ENCODE results near the gene NTRK2.

Gene NTRK2

DNA sequence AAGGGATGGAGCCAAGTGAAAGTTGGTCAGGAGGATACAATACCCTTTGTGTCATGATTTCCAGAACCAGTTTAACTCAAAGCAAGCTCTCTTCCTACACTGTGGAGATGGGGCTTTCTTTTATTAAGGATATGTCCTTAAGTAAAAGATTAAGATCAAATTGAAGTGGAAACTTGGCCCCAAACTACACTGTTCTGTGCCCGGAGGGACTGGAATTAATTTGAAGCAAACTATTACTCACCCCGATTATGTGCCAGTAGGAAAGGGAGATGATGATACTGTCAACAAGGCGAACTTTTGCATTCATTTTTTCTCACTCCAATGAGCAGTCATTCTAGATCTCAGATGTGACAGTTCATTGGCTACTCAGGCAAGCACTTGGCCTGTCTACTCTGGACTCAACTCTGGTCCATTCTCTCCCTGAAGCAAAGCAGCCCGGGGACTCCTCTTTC, 186.7 kb downstream of the NTRK2 start:
- Histone ChIP-seq H3K4me2 (ENCODE audit: insufficient read depth, low read length) (no peak overlapping the region), H3K27me3 (ENCODE audit: insufficient read depth, low read length, poor library complexity) (peaks cover 4% of the 10 kb centered on the region)
- TF ChIP-seq EZH2 (IDR thresholded peaks at IDR 0.05; ENCODE audit: borderline replicate concordance, low read depth, low read length, severe bottlenecking): no peak
- TF ChIP-seq, protein P1, sequence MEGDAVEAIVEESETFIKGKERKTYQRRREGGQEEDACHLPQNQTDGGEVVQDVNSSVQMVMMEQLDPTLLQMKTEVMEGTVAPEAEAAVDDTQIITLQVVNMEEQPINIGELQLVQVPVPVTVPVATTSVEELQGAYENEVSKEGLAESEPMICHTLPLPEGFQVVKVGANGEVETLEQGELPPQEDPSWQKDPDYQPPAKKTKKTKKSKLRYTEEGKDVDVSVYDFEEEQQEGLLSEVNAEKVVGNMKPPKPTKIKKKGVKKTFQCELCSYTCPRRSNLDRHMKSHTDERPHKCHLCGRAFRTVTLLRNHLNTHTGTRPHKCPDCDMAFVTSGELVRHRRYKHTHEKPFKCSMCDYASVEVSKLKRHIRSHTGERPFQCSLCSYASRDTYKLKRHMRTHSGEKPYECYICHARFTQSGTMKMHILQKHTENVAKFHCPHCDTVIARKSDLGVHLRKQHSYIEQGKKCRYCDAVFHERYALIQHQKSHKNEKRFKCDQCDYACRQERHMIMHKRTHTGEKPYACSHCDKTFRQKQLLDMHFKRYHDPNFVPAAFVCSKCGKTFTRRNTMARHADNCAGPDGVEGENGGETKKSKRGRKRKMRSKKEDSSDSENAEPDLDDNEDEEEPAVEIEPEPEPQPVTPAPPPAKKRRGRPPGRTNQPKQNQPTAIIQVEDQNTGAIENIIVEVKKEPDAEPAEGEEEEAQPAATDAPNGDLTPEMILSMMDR (IDR thresholded peaks at IDR 0.05; ENCODE audit: borderline replicate concordance, extremely low read depth, low read length, poor library complexity, severe bottlenecking): no peak

DNA sequence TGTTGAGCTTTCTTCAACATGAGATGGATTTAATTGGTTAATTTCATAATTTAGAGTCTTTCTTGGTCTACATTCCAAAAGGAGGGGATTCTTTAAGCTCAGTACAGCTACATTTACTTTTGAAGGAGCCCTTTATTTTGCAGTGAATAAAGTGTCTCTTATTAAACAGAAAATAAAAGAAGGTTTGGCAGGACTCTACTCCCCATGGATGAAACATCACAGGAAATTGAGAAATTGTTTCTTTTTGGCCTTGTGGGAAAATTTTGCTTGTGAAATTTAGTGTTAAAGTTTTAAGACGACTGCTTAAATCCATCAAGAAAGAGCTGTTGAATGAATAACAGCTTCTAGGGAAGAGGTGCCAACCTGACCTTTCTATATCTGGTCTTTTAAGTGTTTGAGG, 187.7 kb downstream of the NTRK2 start:
- ATAC-seq (ENCODE audit: insufficient read depth, low read depth): no peak
- Histone ChIP-seq H3K9me3 (ENCODE audit: insufficient read depth, low read length, severe bottlenecking) (no peaks in the 10 kb centered on the region), H3K9ac (ENCODE audit: low read depth, low read length) (no peak overlapping the region), H3K36me3 (ENCODE audit: insufficient read depth, low read length) (no peaks in the 10 kb centered on the region), H4K20me1 (ENCODE audit: insufficient read depth, low read length) (no peaks in the 10 kb centered on the region), H3K79me2 (ENCODE audit: insufficient read depth, low read length) (no peaks in the 10 kb centered on the region), H2AFZ (ENCODE audit: low read depth, low read length) (no peak overlapping the region), H3K4me1 (ENCODE audit: insufficient read depth, low read length) (no peaks in the 10 kb centered on the region), H3K4me3 (ENCODE audit: low read depth in 1 of 2, low read length in 2 of 2) (no peak overlapping the region), H3K27ac (ENCODE audit: low read length) (no peak overlapping the region), H3K27me3 (ENCODE audit: insufficient read depth, low read length, poor library complexity) (peaks cover 4% of the 10 kb centered on the region), H3K4me2 (ENCODE audit: insufficient read depth, low read length) (no peak overlapping the region)
- DNase-seq: no peak
- no peak for TF ChIP-seq EZH2 (IDR thresholded peaks at IDR 0.05; ENCODE audit: borderline replicate concordance, low read depth, low read length, severe bottlenecking)
- TF ChIP-seq, protein P1 (IDR thresholded peaks at IDR 0.05; ENCODE audit: borderline replicate concordance, extremely low read depth, low read length, poor library complexity, severe bottlenecking): no peak

More for the DNA sequence above, 186.7 kb downstream of the NTRK2 start:
- Histone ChIP-seq H3K27ac (ENCODE audit: low read length) (no peak overlapping the region), H3K4me1 (ENCODE audit: insufficient read depth, low read length) (no peaks in the 10 kb centered on the region), H4K20me1 (ENCODE audit: insufficient read depth, low read length) (no peaks in the 10 kb centered on the region), H2AFZ (ENCODE audit: low read depth, low read length) (no peak overlapping the region), H3K9ac (ENCODE audit: low read depth, low read length) (no peak overlapping the region), H3K4me3 (ENCODE audit: low read depth in 1 of 2, low read length in 2 of 2) (no peak overlapping the region), H3K9me3 (ENCODE audit: insufficient read depth, low read length, severe bottlenecking) (no peaks in the 10 kb centered on the region), H3K79me2 (ENCODE audit: insufficient read depth, low read length) (no peaks in the 10 kb centered on the region), H3K36me3 (ENCODE audit: insufficient read depth, low read length) (no peaks in the 10 kb centered on the region)
- ATAC-seq (ENCODE audit: insufficient read depth, low read depth) (no peak), DNase-seq (no peak)

DNA sequence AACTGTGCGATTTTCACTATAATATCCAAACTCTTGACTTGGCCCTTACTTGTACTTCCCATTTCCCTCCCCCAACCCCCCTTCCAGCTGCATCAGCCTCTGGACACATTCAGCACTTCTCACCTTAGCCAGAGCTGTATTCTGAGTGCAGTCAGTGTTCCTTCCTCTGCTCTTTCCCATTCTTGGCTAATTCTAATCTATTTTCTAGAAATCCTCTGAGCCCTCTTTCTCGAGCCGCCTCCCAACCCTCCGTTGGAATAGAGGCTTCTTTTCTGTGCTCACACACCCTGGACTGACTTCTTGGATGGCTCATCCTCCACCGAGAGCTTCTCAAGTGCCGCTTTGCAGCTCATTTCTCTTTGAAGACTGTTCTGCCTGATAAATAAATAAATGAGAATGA, 188.8 kb downstream of the NTRK2 start:
- H3K27me3 ChIP-seq (ENCODE audit: insufficient read depth, low read length, poor library complexity): peaks cover 4% of the 10 kb centered on the region
- no peak overlapping the region for H3K4me2 ChIP-seq (ENCODE audit: insufficient read depth, low read length)
- H3K9me3 ChIP-seq (ENCODE audit: insufficient read depth, low read length, severe bottlenecking): no peaks in the 10 kb centered on the region
- H3K9ac ChIP-seq (ENCODE audit: low read depth, low read length): no peak overlapping the region
- no peaks in the 10 kb centered on the region for H3K36me3 ChIP-seq (ENCODE audit: insufficient read depth, low read length)
- H3K79me2 ChIP-seq (ENCODE audit: insufficient read depth, low read length): no peaks in the 10 kb centered on the region
- H3K4me1 ChIP-seq (ENCODE audit: insufficient read depth, low read length): no peaks in the 10 kb centered on the region
- no peak overlapping the region for H3K4me3 ChIP-seq (ENCODE audit: low read depth in 1 of 2, low read length in 2 of 2)
- DNase-seq (no peak), ATAC-seq (ENCODE audit: insufficient read depth, low read depth) (no peak)
- no peak for TF ChIP-seq EZH2 (IDR thresholded peaks at IDR 0.05; ENCODE audit: borderline replicate concordance, low read depth, low read length, severe bottlenecking)
- TF ChIP-seq, protein P1 (IDR thresholded peaks at IDR 0.05; ENCODE audit: borderline replicate concordance, extremely low read depth, low read length, poor library complexity, severe bottlenecking): no peak
- H4K20me1 ChIP-seq (ENCODE audit: insufficient read depth, low read length): no peaks in the 10 kb centered on the region
- no peak overlapping the region for H2AFZ ChIP-seq (ENCODE audit: low read depth, low read length)
- H3K27ac ChIP-seq (ENCODE audit: low read length): no peak overlapping the region
